H9 (cell line): Measurements from ENCODE around the gene BEX4. TPM values are rescaled to one million over a fixed set of nuclear protein-coding genes. Genes with fewer than 3 reads are reported as not detected.

Experiments
- DNase-seq: peaks from one replicate; pipeline ENCODE4 v3.0.0-alpha.2; 2017
- H2AFZ ChIP-seq: one replicate; pipeline ENCODE4 v1.6.1; 2013; ENCODE audit warnings: mild to moderate bottlenecking, low read length, control low read depth, moderate library complexity
- H2AK5ac ChIP-seq: 2 replicates; pipeline ENCODE4 v1.6.1; 2013; ENCODE audit warnings: low read length, control low read depth, mixed read lengths; ENCODE audit not compliant: insufficient read length
- H2BK120ac ChIP-seq: one replicate; pipeline ENCODE4 v1.6.1; 2013; ENCODE audit warnings: low read depth, mild to moderate bottlenecking, low read length, control low read depth, inconsistent platforms; ENCODE audit not compliant: poor library complexity, severe bottlenecking
- H2BK12ac ChIP-seq: 2 replicates; pipeline ENCODE4 v1.6.1; 2013; ENCODE audit warnings: low read length, control low read depth, mixed read lengths, low read depth; ENCODE audit not compliant: insufficient read length
- H2BK15ac ChIP-seq: 2 replicates; pipeline ENCODE4 v1.6.1; 2013; ENCODE audit warnings: low read depth, low read length, control low read depth
- H2BK20ac ChIP-seq: one replicate; pipeline ENCODE4 v1.6.1; 2013; ENCODE audit warnings: low read depth, mild to moderate bottlenecking, low read length, control low read depth, inconsistent platforms; ENCODE audit not compliant: poor library complexity, severe bottlenecking
- H2BK5ac ChIP-seq: 2 replicates; pipeline ENCODE4 v1.6.1; 2013; ENCODE audit warnings: low read length, control low read depth, mixed read lengths; ENCODE audit not compliant: insufficient read length
- H3K14ac ChIP-seq: 2 replicates; pipeline ENCODE4 v1.6.1; 2013; ENCODE audit warnings: low read length, control low read depth; ENCODE audit not compliant: insufficient read depth
- H3K18ac ChIP-seq: 2 replicates; pipeline ENCODE4 v1.6.1; 2013; ENCODE audit warnings: low read depth, mild to moderate bottlenecking, mixed read lengths, low read length, control low read depth; ENCODE audit not compliant: insufficient read length
- H3K23ac ChIP-seq: 2 replicates; pipeline ENCODE4 v1.6.1; 2013; ENCODE audit warnings: low read length, control low read depth, mixed read lengths, low read depth; ENCODE audit not compliant: insufficient read length
- H3K23me2 ChIP-seq: 2 replicates; pipeline ENCODE4 v1.6.1; 2013; ENCODE audit warnings: low read depth, mild to moderate bottlenecking, mixed read lengths, low read length, control low read depth; ENCODE audit not compliant: insufficient read length, poor library complexity, severe bottlenecking
- H3K27ac ChIP-seq: 2 replicates; pipeline ENCODE4 v1.5.1; 2013; ENCODE audit warnings: low read length, control low read depth, mixed read lengths, low read depth; ENCODE audit not compliant: insufficient read length
- H3K27me3 ChIP-seq: 2 replicates; pipeline ENCODE4 v1.6.1; 2013; ENCODE audit warnings: low read length, control low read depth, inconsistent platforms; ENCODE audit not compliant: insufficient read depth
- H3K4ac ChIP-seq: 2 replicates; pipeline ENCODE4 v1.6.1; 2013; ENCODE audit warnings: low read depth, mild to moderate bottlenecking, control low read depth, inconsistent platforms, low read length, moderate library complexity
- H3K4me1 ChIP-seq: 2 replicates; pipeline ENCODE4 v1.6.1; 2013; ENCODE audit warnings: low read length, control low read depth, inconsistent platforms; ENCODE audit not compliant: insufficient read depth
- H3K4me2 ChIP-seq: 2 replicates; pipeline ENCODE4 v1.6.1; 2013; ENCODE audit warnings: low read length, control low read depth, mixed read lengths; ENCODE audit not compliant: insufficient read length, insufficient read depth
- H3K56ac ChIP-seq: 2 replicates; pipeline ENCODE4 v1.6.1; 2013; ENCODE audit warnings: low read depth, mild to moderate bottlenecking, mixed read lengths, low read length, control low read depth; ENCODE audit not compliant: insufficient read length
- H3K79me1 ChIP-seq: 2 replicates; pipeline ENCODE4 v1.6.1; 2013; ENCODE audit warnings: low read depth, mild to moderate bottlenecking, moderate library complexity, low read length, control low read depth, inconsistent platforms; ENCODE audit not compliant: insufficient read depth, poor library complexity, severe bottlenecking
- H3K79me2 ChIP-seq: 2 replicates; pipeline ENCODE4 v1.6.1; 2013; ENCODE audit warnings: low read length, control low read depth, inconsistent platforms; ENCODE audit not compliant: insufficient read depth
- H3K9ac ChIP-seq: 2 replicates; pipeline ENCODE4 v1.6.1; 2013; ENCODE audit warnings: low read length, control low read depth, mixed read lengths; ENCODE audit not compliant: insufficient read length; ENCODE audit errors: extremely low read depth
- H3K9me3 ChIP-seq: one replicate; pipeline ENCODE4 v1.6.1; 2013; ENCODE audit warnings: low read depth, low read length, inconsistent platforms; ENCODE audit not compliant: control insufficient read depth
- H3T11ph ChIP-seq: one replicate; pipeline ENCODE4 v1.6.1; 2013; ENCODE audit warnings: mild to moderate bottlenecking, low read length, control low read depth, inconsistent platforms
- H4K20me1 ChIP-seq: one replicate; pipeline ENCODE4 v1.6.1; 2013; ENCODE audit not compliant: control insufficient read depth, insufficient read length, insufficient read depth
- H4K5ac ChIP-seq: 2 replicates; pipeline ENCODE4 v1.6.1; 2013; ENCODE audit warnings: low read depth, mild to moderate bottlenecking, mixed read lengths, low read length, control low read depth; ENCODE audit not compliant: insufficient read length
- H4K8ac ChIP-seq: replicated peaks from 2 replicates; pipeline ENCODE4 v1.6.1; 2013; ENCODE audit warnings: low read length, control low read depth, mixed read lengths, low read depth; ENCODE audit not compliant: insufficient read length
- H4K91ac ChIP-seq: 2 replicates; pipeline ENCODE4 v1.6.1; 2013; ENCODE audit warnings: low read depth, mild to moderate bottlenecking, moderate library complexity, mixed read lengths, low read length, control low read depth; ENCODE audit not compliant: insufficient read length
- H3K27ac Mint-ChIP-seq, 3 experiments: 2 replicates in 2 of 3; 3 replicates in 1 of 3; pipeline ENCODE4 v1.8.0; 2020 to 2021; ENCODE audit warnings: mixed read lengths in 3 of 3, mild to moderate bottlenecking in 1 of 3, moderate library complexity in 1 of 3
- H3K27me3 Mint-ChIP-seq: 2 replicates; pipeline ENCODE4 v1.8.0; 2021; ENCODE audit warnings: low read depth, mild to moderate bottlenecking, moderate library complexity, mixed read lengths
- H3K36me3 Mint-ChIP-seq, 3 experiments: 2 replicates in 2 of 3; 3 replicates in 1 of 3; pipeline ENCODE4 v1.8.0; 2020 to 2021; ENCODE audit warnings: low read depth in 3 of 3, mixed read lengths in 3 of 3; ENCODE audit not compliant: insufficient read depth in 1 of 3
- H3K4me1 Mint-ChIP-seq, 2 experiments: 2 replicates each; pipeline ENCODE4 v1.8.0; 2020; ENCODE audit warnings: mixed read lengths in 2 of 2
- H3K4me3 Mint-ChIP-seq, 2 experiments: 2 replicates in 1 of 2; 3 replicates in 1 of 2; pipeline ENCODE4 v1.8.0; 2020 to 2021; ENCODE audit warnings: mild to moderate bottlenecking in 2 of 2, mixed read lengths in 2 of 2, moderate library complexity in 1 of 2
- H3K9me3 Mint-ChIP-seq, 2 experiments: 2 replicates in 1 of 2; 3 replicates in 1 of 2; pipeline ENCODE4 v1.8.0; 2020; ENCODE audit warnings: mild to moderate bottlenecking in 2 of 2, mixed read lengths in 2 of 2, moderate library complexity in 1 of 2
- CTCF ChIP-seq: fragments of 200-600 bp; sonication (generic); conservative IDR thresholded peaks from 3 replicates; pipeline ENCODE4 v1.8.0; 2021; ENCODE audit warnings: antibody characterized with exemption, mild to moderate bottlenecking
- WGBS: extraction: QIAGEN DNeasy Blood & Tissue Kit; methylation state at CpG from one replicate; pipeline ENCODE4 v1.1.7; 2013; ENCODE audit warnings: missing lambda C conversion rate, low lambda C conversion rate, mixed read lengths; ENCODE audit not compliant: insufficient read length; ENCODE audit errors: extremely low coverage; 5-methylcytosine and 5-hydroxymethylcytosine counted together
- total RNA-seq: library from RNA; stranded (reverse); gene quantifications from 2 replicates; pipeline ENCODE4 v1.2.1, GENCODE V29; 2021

The BEX4 gene
- total RNA-seq, 1 experiment from 2014 or later = 48.2 TPM

GRCh38 chrX:103170216-103170615 is 44.7 kb upstream of the BEX4 start:
- Histone ChIP-seq H4K20me1 (no peaks in the 10 kb centered on the region), H3K79me2 (no peaks in the 10 kb centered on the region), H3K23ac (no peak overlapping the region), H3K14ac (no peak overlapping the region), H4K8ac (no peak overlapping the region), H3K56ac (no peak overlapping the region), H2BK20ac (no peak overlapping the region), H2BK15ac (no peak overlapping the region), H3K4ac (no peak overlapping the region), H3K4me1 (no peaks in the 10 kb centered on the region), H3K9me3 (no peaks in the 10 kb centered on the region), H4K5ac (no peak overlapping the region), H2BK12ac (no peak overlapping the region), H3K79me1 (no peaks in the 10 kb centered on the region), H3K9ac (no peak overlapping the region), H2AK5ac (no peak overlapping the region), H3K27me3 (no peaks in the 10 kb centered on the region), H3K23me2 (no peaks in the 10 kb centered on the region), H3K27ac (no peak overlapping the region), H3K4me2 (no peak overlapping the region), H2BK120ac (no peak overlapping the region), H3T11ph (no peak overlapping the region), H2BK5ac (no peak overlapping the region), H4K91ac (no peak overlapping the region), H2AFZ (no peak overlapping the region), H3K18ac (no peak overlapping the region)
- DNase-seq = no peak
- no peak overlapping the region for H3K4me3 Mint-ChIP-seq
- H3K36me3 Mint-ChIP-seq = no peaks in the 10 kb centered on the region; a peak in 2 of 7 replicates
- H3K27ac Mint-ChIP-seq = no peak overlapping the region
- H3K9me3 Mint-ChIP-seq = peaks cover 26 to 51% of the 10 kb centered on the region in 2 experiments
- no CpG with 5 or more reads among the region's 3 CpGs for WGBS
- no peak for TF ChIP-seq CTCF
- peaks cover 2 to 7% of the 10 kb centered on the region in 2 experiments; a peak in 2 of 4 replicates for H3K4me1 Mint-ChIP-seq
- peaks cover 4% of the 10 kb centered on the region for H3K27me3 Mint-ChIP-seq
